HG03045 (cell line): ENCODE results near the gene UBXN7.
"Not testable (repeated sequence)": the region's sequence is repeated elsewhere in the genome, so short reads cannot be mapped to it uniquely, and the experiment has no call there.

Experiments
- ATAC-seq: cut with Tn5 transposase; IDR thresholded peaks from one replicate; pipeline ENCODE4 v1.9.1; 2021; ENCODE audit warnings: mild to moderate bottlenecking, moderate library complexity; ENCODE audit not compliant: unreplicated experiment

UBXN7 gene

DNA sequence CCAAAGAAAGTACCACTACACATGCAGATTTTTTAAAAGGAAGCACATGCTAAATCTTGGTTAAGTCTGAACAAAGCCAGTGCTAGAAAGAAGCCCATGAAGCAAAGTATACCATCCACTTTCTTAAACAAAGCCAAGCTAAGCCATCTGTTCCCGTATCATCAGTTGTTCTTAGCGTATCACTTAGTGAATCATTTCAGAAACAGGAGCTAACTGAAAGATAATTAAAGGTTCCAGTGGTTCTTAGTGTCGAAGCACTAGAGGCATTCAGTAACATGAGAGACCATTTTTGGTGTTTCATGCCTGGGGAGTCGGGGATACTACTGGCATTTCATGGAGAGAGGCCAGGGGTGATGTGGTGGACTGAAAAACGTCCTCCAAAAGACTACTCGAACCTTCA is 12.8 kb downstream of the UBXN7 start:
- ATAC-seq = no peak

DNA sequence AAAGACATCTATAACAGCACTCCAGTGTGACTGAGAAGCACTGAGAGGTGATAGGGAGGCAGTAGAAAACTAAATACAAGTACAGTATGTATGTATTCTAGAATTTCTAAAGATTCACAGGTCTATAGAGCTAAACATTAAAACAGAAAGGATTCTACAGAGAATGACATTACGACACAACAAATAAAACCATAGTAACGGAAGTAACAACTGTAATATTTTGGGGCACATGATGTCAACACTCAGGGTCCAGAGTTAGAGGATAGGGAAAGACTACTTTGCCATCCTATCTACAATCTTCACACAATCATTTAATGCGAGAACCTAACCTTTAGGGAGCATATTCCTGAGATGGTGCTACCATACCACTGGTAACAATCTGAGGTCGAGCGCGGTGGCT is 13.6 kb downstream of the UBXN7 start:
- no peak for ATAC-seq

DNA sequence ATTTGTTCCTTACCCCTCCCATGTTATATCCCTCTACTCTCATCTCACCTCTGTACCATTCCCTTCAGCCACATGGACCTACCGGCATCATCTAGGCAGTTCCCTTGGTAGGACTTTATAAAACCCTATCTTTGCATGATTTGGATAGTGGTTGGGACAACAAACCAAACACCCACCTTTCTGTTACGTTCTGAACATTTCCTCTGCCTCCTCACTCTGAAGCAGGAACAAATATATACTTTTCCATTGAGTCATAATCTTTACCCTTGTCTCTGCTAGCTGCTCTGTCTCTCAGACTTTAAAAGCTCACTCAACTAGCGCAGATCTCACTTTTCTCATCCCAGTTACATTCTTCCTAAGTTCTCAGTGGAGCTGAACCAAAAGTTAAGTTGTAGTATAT is 17.8 kb downstream of the UBXN7 start:
- no peak for ATAC-seq

DNA sequence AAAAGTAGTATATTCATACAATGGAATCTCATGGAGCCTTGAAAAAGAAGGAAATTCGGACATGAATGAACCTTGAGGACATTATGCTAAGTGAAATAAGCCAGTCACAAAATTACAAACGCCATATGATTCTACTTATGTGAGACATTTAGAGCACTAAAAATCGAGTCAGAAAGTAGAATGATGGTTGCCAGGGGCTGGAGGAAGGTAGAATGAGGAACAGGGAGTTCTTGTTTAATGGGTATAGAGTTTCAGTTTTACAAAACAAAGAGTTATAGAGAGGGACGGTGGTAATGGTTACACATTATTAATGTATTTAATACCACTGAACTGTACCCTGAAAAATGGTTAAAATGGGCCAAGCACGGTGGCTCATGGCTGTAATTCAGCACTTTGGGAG is 19.5 kb downstream of the UBXN7 start:
- ATAC-seq = no peak

DNA sequence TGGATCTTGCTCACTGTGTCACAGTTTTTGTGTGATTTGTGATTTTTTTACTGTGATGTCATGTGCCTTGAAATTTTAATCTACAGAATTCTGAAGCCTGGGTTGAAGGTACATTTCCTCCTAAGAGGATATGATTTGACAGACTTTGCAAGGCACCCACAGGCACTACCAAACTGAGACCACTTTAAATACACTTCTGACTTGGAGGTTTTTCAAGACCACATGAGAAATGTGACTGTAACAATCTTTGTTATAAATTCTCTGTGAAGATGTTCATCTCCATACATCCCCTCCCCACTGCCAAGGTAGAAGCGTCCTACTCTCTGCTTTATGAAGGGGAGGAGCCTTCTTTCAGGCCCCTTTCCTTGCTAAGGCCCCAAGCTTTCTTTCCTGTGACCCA is 22.8 kb downstream of the UBXN7 start:
- ATAC-seq = no peak

DNA sequence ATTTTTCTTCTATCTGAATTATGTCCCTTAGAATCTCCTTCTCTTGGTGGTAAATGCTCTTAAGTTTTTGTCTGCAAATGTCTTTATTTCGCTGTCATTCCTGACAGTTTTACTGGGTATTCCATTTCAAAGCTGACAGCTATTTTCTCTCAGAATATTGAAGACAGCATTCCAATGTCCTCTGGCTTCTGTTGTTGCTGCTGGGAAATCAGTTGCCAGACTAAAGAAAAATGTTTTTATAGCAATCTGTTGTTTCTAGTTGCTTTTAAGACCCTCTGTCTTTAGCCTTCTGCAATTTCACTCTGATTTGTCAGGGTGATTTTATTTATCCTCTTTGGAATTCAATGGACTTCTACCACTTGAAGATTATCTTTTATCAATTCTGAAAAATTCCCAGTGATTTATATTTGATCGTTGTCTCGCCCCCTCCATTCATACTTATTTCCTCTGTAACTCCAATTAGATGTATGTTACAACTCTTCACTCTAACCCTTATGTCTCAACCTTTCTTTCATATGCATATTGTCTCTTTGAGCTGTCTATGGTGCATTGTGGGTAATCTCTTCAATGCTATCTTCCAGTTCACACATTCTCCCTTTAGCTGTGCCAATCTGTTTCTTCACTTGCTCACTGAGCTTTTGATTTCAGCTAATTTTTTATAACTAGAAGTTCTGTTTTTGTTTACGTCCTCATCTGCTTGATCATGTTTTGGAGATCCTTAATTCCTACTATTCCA is 23.5 kb downstream of the UBXN7 start:
- no peak for ATAC-seq

DNA sequence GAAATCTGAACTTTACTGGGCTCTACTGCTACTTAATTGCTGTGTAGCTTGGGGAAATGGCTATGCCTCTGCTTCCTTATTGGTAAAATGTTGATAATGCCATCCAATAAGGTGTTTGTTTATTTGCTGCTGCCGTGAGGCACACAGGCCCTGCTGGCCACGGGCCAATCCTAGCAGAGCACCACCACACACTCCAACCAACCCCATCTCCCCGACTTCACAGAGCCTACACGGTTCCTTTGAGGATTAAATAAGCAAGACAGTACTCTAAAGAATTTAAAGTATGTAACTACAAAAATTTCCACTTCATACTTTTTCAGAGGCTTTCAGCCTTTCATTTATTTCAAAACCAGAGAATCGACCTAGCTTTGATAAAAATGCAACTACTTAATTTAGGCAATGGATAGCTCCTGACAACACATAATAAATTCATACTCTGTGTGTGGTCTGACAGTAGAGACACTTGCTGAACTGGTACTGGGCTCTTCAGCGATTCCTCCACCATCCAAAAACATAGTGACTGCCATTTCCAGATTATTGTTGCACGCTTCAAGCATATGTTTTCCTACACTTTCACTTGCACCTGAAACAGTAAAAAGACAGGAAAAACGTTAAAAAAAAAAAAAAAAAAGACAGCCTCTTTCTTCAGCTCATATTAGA is 25.3 kb downstream of the UBXN7 start:
- no peak for ATAC-seq

DNA sequence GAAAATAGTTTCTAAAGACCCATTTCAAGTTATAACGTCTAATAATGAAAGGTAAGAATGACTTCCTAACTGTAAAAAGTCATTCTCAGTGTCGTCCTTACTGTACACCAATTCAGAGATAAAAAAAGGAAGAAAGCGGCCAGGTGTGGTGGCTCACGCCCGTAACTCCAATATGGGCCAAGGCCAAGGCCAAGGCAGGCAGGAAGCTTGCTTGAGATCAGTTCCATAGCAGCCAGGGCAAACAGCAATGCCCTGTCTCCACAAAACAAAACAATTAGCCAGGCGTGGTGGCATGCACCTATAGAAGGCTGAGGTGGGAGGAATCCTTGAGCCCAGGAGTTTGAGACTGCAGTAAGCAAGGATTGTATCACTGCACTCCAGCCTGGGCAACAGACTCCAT is 31.9 kb downstream of the UBXN7 start:
- ATAC-seq = no peak

DNA sequence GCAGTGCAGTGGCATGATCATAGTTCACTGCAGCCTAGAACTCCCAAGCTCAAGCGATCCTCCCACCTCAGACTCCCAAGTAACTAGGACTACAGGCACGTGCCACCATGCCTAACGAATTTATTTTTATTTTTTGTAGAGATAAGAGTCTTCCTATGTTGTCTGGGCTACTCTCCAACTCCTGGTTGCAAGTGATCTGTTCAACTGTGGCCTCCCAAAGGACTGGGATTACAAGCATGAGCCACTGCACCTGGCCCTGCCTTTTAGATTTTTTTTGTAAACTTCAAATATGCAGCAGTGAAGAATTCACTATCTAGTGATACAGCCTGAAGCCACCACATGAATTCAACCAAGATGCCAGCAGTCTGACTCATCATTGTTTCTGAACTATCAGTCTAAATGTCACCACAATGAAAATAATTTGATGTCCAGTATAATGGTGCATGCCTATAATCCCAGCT is 32.7 kb downstream of the UBXN7 start:
- no peak for ATAC-seq

DNA sequence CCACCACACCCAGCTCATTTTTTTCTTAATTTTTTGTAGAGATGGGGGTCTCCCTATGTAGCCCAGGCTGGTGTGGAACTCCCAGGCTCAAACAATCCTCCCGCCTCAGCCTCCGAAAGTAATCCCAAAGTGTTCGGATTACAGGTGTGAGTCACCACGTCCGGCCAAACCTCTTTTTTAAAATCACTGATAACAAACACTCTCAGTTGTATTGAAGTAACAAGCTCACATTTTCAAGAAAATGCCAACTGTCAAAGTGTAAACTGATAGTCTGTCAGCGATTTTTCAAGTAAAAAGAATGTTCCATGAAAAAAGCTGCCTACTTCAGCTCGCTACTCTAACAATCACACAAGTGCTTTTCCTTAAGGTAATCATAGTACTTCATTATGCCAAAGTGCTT is 33.4 kb downstream of the UBXN7 start:
- ATAC-seq = no peak

DNA sequence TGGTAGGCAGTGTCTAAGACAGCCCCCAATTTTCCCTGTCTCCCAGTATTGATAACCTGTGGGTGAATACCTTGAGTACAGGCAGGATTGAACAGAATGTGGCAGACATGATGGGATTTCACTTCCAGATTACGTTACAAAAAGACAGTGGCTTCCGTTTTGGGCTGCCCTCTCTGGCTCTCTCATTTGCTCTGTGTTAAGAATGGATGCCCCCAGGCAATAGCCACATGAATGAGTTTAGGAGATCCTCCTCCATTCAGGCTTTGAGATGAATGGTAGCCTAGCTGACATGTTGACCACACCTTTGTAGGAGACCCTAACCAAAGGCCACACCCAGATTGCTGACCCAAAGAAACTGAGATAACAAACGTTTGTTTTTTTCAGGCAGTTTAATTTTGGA is 34.3 kb downstream of the UBXN7 start:
- ATAC-seq = no peak

DNA sequence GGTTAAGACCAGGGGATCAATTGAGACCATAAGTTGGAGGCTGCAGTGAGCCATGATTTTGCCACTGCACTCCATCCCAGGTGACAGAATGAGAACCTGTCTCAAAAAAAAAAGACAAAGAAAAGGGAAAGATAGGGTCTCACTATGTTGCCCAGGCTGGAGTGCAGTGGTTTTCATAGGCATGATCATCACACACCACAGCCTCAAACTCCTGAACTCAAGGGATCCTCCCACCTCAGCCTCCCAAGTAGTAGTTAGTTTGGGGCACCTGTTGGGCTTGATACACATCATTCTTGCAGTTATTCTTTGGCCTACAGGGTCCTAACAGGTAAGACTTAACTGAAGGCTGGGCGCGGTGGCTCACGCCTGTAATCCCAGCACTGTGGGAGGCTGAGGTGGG is 42.1 kb downstream of the UBXN7 start:
- no peak for ATAC-seq

DNA sequence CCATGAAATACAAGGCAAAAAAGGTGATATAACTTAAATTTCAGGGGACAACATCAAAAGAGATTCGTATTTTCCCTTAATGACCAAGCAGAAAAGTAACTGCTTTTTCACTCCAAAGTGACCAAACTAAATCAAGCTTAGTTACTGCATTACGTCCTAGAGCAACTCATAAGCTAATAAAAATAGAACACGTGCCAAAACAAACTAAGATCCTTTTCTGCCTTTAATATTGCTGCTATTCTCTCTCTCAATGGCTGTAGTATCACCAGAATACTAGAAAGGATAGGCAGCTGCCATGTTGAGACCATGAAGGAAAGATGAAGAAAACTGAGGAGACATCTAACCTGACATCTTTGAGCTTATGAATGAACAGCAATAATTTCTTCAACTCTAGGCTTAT is 43.3 kb downstream of the UBXN7 start:
- no peak for ATAC-seq

DNA sequence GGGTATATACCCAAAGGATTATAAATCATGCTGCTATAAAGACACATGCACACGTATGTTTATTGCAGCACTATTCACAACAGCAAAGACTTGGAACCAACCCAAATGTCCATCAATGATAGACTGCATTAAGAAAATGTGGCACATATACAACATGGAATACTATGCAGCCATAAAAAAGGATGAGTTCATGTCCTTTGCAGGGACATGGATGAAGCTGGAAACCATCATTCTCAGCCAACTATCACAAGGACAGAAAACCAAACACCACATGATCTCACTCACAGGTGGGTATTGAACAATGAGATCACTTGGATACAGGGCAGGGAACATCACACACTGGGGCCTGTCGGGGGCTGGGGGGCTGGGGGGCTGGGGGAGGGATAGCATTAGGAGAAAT is 44.3 kb downstream of the UBXN7 start:
- ATAC-seq = not testable (repeated sequence)

DNA sequence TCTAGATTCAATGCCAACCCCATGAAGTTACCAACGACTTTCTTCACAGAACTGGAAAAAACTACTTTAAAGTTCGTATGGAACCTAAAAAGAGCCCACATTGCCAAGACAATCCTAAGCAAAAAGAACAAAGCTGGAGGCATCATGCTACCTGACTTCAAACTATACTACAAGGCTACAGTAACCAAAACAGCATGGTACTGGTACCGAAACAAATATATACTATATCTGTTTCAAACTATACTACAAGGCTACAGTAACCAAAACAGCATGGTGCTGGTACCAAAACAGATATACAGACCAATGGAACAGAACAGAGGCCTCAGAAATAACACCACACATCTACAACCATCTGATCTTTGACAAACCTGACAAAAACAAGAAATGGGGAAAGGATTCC is 45.4 kb downstream of the UBXN7 start:
- ATAC-seq = not testable (repeated sequence)

DNA sequence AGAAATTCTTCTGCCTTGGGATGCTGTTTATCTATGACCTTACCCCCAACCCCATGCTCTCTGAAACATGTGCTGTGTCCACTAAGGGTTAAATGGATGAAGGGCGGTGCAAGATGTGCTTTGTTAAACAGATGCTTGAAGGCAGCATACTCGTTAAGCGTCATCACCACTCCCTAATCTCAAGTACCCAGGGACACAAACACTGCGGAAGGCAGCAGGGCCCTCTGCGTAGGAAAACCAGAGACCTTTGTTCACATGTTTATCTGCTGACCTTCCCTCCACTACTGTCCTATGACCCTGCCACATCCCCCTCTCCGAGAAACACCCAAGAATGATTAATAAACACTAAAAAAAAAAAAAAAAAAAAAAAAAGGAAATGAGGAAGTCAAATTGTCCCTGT is 46.2 kb downstream of the UBXN7 start:
- not testable (repeated sequence) for ATAC-seq

DNA sequence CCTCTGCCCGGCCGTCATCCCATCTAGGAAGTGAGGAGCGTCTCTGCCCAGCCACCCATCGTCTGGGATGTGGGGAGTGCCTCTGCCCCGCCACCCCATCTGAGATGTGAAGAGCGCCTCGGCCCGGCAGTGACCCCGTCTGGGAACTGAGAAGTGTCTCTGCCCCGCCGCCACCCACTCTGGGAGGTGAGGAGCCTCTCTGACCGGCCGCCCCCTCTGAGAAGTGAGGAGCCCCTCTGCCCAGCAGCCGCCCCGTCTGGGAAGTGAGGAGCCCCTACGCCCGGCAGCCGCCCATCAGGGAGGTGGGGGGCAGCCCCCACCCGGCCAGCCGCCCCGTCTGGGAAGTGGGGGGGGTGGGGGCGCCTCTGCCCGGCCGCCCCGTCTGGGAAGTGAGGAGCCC is 46.8 kb downstream of the UBXN7 start:
- ATAC-seq = not testable (repeated sequence)

DNA sequence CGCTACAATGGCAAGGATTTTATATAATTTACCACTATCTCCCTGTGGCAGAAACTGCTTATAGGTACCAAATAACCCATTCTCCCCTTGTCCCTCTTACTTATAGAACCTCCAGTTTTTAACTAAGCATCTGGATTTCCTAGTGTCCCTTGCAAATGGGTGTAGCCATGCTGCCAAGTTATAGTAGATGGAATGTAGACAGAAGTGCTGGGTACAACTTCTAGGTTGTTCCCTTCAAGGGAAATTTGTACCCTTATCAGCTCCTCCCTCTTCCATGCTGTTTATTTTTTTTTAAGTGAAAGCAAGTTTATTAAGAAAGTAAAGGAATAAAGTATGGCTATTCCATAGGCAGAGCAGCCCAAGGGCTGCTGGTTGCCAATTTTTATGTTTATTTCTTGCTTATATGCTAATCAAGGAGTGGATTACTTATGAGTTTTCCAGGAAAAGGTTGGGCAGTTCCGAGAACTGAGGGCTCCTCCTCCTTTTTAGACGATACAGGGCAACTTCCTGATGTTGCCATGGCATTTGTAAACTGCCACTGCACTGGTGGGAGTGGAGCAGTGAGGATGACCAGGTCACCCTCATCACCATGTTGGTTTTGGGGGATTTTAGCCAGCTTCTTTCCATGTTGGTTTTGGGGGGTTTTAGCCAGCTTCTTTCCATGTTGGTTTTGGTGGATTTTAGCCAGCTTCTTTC is 53.9 kb downstream of the UBXN7 start:
- no peak for ATAC-seq

DNA sequence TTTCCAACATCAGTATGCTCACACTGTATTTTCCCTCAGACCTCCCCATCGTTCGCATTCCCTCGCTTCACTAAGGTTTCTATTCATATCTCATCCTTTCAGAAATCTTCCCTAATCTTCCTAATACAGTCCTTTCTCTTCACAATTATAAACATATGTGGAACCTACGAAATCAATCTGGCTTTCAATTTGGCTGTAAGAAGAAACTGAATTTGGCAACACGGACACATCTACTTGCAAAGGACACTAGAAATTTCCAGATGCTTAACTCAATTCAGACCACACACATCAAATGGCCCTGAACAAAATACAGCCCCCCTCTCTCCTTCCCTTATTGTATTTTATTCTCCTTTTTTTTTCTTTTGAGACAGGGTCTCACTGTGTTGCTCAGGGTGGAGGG is 54.9 kb downstream of the UBXN7 start:
- ATAC-seq = no peak

DNA sequence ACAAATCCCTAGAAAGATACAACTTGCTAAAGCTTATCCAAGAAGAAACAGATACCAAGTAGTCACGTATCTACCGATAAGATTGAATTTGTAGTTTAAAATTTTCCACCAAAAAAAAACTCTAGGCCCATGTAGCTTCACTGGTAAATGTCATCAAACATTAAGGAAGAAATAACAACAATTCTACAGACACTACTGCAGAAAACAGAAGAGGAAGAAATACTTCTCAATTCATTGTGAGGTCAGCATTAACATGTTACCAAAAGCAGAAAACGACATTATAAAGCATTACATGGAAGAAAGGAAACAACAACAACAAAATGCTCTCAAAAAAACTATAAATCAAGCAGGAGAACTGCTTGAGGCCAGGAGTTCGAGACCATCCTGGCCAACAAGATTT is 66.5 kb downstream of the UBXN7 start:
- ATAC-seq = no peak

DNA sequence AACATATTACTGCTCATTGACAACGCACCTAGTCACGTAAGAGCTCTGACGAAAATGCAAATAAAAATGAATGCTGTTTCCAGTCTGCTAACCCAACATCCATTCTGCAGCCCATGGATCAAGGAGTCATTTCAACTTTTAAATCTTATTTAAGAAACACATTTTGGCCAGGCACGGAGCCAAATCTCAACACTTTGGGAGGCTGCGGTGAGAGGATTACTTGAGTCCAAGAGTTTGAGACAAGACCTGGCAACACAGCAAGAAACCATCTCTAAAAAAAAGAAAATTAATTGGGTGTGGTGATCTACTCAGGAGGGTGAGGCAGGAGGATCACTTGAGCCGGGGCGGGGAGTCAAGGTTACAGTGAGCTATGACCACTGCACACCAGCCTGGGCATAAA is 71.6 kb downstream of the UBXN7 start:
- ATAC-seq = no peak

DNA sequence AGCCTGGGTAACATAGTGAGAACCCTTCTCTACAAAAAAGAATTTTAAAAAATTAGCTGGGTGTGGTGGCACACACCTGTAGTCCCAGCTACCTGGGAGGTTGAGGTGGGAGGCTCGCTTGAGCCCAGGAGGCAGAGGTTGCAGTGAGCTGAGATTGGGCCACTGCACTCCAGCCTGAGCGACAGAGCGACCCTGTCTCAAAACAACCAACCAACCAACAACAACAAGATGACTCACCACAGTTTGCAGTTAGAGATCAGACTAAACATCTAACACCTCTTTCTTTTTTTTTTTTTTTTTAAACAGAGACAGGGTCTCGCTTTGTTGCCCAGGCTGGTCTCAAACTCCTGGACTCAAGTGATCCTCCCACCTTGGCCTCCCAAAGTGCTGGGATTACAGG is 73.7 kb downstream of the UBXN7 start:
- ATAC-seq = not testable (repeated sequence)
